ENCODE results near the gene WDR38. TPM values are rescaled to one million over a fixed set of nuclear protein-coding genes. Genes with fewer than 3 reads are reported as not detected.

WDR38 gene
- total RNA-seq, 2 donors from 2014 or later = not detected

- Mint-ChIP-seq H3K27ac (no peak overlapping the region), H3K36me3 (ENCODE audit: insufficient read depth in 2 of 2) (peaks cover 3 to 29% of the 10 kb centered on the region in 2 donors), H3K4me3 (no peak overlapping the region), H3K4me1 (ENCODE audit: low read depth) (no peaks in the 10 kb centered on the region), H3K9me3 (no peaks in the 10 kb centered on the region), H3K27me3 (ENCODE audit: low read depth) (no peaks in the 10 kb centered on the region)
- no peak for ATAC-seq (replicated peaks in 1 of 2)
- no peak for DNase-seq
Observed at GRCh38 chr9:124886461-124886860, 33.2 kb downstream of the WDR38 start.

GRCh38 chr9:124886866-124887492 is 33.7 kb downstream of the WDR38 start:
- no peaks in the 10 kb centered on the region for H3K4me1 Mint-ChIP-seq (ENCODE audit: low read depth)
- DNase-seq = no peak
- no peaks in the 10 kb centered on the region for H3K27me3 Mint-ChIP-seq (ENCODE audit: low read depth)
- ATAC-seq (replicated peaks in 1 of 2) = no peak
- H3K36me3 Mint-ChIP-seq (ENCODE audit: insufficient read depth in 2 of 2) = peaks cover 3 to 29% of the 10 kb centered on the region in 2 donors
- H3K9me3 Mint-ChIP-seq = no peaks in the 10 kb centered on the region
- H3K27ac Mint-ChIP-seq = no peak overlapping the region
- H3K4me3 Mint-ChIP-seq = no peak overlapping the region

- H3K27me3 Mint-ChIP-seq (ENCODE audit: low read depth) = no peaks in the 10 kb centered on the region
- peaks cover 4 to 29% of the 10 kb centered on the region in 2 donors for H3K36me3 Mint-ChIP-seq (ENCODE audit: insufficient read depth in 2 of 2)
- DNase-seq (no peak), ATAC-seq (replicated peaks in 1 of 2) (no peak)
- H3K4me3 Mint-ChIP-seq = no peak overlapping the region
- H3K27ac Mint-ChIP-seq = no peak overlapping the region
- H3K4me1 Mint-ChIP-seq (ENCODE audit: low read depth) = no peaks in the 10 kb centered on the region
- no peaks in the 10 kb centered on the region for H3K9me3 Mint-ChIP-seq
Observed at GRCh38 chr9:124887832-124888231, 34.6 kb downstream of the WDR38 start.

GRCh38 chr9:124889006-124889405 is 35.7 kb downstream of the WDR38 start:
- H3K27ac Mint-ChIP-seq = no peak overlapping the region
- H3K4me3 Mint-ChIP-seq = no peak overlapping the region
- peaks cover 5 to 33% of the 10 kb centered on the region in 2 donors for H3K36me3 Mint-ChIP-seq (ENCODE audit: insufficient read depth in 2 of 2)
- no peaks in the 10 kb centered on the region for H3K27me3 Mint-ChIP-seq (ENCODE audit: low read depth)
- ATAC-seq (replicated peaks in 1 of 2) (no peak), DNase-seq (no peak)
- no peaks in the 10 kb centered on the region for H3K4me1 Mint-ChIP-seq (ENCODE audit: low read depth)
- no peaks in the 10 kb centered on the region for H3K9me3 Mint-ChIP-seq

GRCh38 chr9:124890179-124890578 is 36.9 kb downstream of the WDR38 start:
- Mint-ChIP-seq H3K4me1 (ENCODE audit: low read depth) (peaks cover 6% of the 10 kb centered on the region), H3K27me3 (ENCODE audit: low read depth) (no peaks in the 10 kb centered on the region), H3K36me3 (ENCODE audit: insufficient read depth in 2 of 2) (peaks cover 8 to 32% of the 10 kb centered on the region in 2 donors), H3K27ac (no peak overlapping the region), H3K4me3 (no peak overlapping the region), H3K9me3 (no peaks in the 10 kb centered on the region)
- DNase-seq = no peak
- no peak for ATAC-seq (replicated peaks in 1 of 2)

GRCh38 chr9:124894035-124894740 is 40.9 kb downstream of the WDR38 start:
- DNase-seq = no peak

GRCh38 chr9:124894741-124895170 is 41.5 kb downstream of the WDR38 start:
- ATAC-seq (replicated peaks in 1 of 2) (peak; percentile 66 to 75), DNase-seq (peak; percentile 44 to 48)
- H3K4me3 Mint-ChIP-seq = no peak overlapping the region
- H3K27me3 Mint-ChIP-seq (ENCODE audit: low read depth) = no peaks in the 10 kb centered on the region
- H3K27ac Mint-ChIP-seq = peak overlapping the region; percentile 5
- H3K4me1 Mint-ChIP-seq (ENCODE audit: low read depth) = peaks cover 6% of the 10 kb centered on the region
- peaks cover 7 to 27% of the 10 kb centered on the region in 2 donors for H3K36me3 Mint-ChIP-seq (ENCODE audit: insufficient read depth in 2 of 2)
- no peaks in the 10 kb centered on the region for H3K9me3 Mint-ChIP-seq

More at GRCh38 chr9:124894035-124894740, 40.9 kb downstream of the WDR38 start:
- H3K4me3 Mint-ChIP-seq = no peak overlapping the region
- H3K27me3 Mint-ChIP-seq (ENCODE audit: low read depth) = no peaks in the 10 kb centered on the region
- no peaks in the 10 kb centered on the region for H3K9me3 Mint-ChIP-seq
- H3K4me1 Mint-ChIP-seq (ENCODE audit: low read depth) = peaks cover 6% of the 10 kb centered on the region
- peaks cover 7 to 31% of the 10 kb centered on the region in 2 donors for H3K36me3 Mint-ChIP-seq (ENCODE audit: insufficient read depth in 2 of 2)
- ATAC-seq (replicated peaks in 1 of 2) = no peak
- H3K27ac Mint-ChIP-seq = no peak overlapping the region

- peaks cover 6% of the 10 kb centered on the region for H3K4me1 Mint-ChIP-seq (ENCODE audit: low read depth)
- ATAC-seq (replicated peaks in 1 of 2) (no peak), DNase-seq (no peak)
- no peaks in the 10 kb centered on the region for H3K27me3 Mint-ChIP-seq (ENCODE audit: low read depth)
- no peaks in the 10 kb centered on the region for H3K9me3 Mint-ChIP-seq
- H3K4me3 Mint-ChIP-seq = no peak overlapping the region
- no peak overlapping the region for H3K27ac Mint-ChIP-seq
- H3K36me3 Mint-ChIP-seq (ENCODE audit: insufficient read depth in 2 of 2) = peaks cover 7 to 24% of the 10 kb centered on the region in 2 donors
Observed at GRCh38 chr9:124897570-124898460, 44.6 kb downstream of the WDR38 start.

GRCh38 chr9:124899845-124900244 is 46.6 kb downstream of the WDR38 start:
- H3K27ac Mint-ChIP-seq = no peak overlapping the region

GRCh38 chr9:124906966-124907365 is 53.7 kb downstream of the WDR38 start:
- no peak for DNase-seq
- Mint-ChIP-seq H3K9me3 (no peaks in the 10 kb centered on the region), H3K4me1 (ENCODE audit: low read depth) (no peaks in the 10 kb centered on the region), H3K27me3 (ENCODE audit: low read depth) (no peaks in the 10 kb centered on the region), H3K4me3 (no peak overlapping the region), H3K27ac (peak overlapping the region; percentile 14), H3K36me3 (ENCODE audit: insufficient read depth in 2 of 2) (peaks cover 9 to 21% of the 10 kb centered on the region in 2 donors)
- ATAC-seq (replicated peaks in 1 of 2) = no peak

More at GRCh38 chr9:124899845-124900244, 46.6 kb downstream of the WDR38 start:
- H3K27me3 Mint-ChIP-seq (ENCODE audit: low read depth) = no peaks in the 10 kb centered on the region
- peaks cover 7 to 20% of the 10 kb centered on the region in 2 donors for H3K36me3 Mint-ChIP-seq (ENCODE audit: insufficient read depth in 2 of 2)
- DNase-seq (no peak), ATAC-seq (replicated peaks in 1 of 2) (no peak)
- H3K9me3 Mint-ChIP-seq = no peaks in the 10 kb centered on the region
- H3K4me3 Mint-ChIP-seq = no peak overlapping the region
- H3K4me1 Mint-ChIP-seq (ENCODE audit: low read depth) = peaks cover 3% of the 10 kb centered on the region

Data from activated T-cell treated with anti-CD3 and anti-CD28 coated beads, Interleukin-2, amount 50 U/mL, for 72 hours (primary cell).